Measurements from ENCODE around the gene PDE4B. TPM values are rescaled to one million over a fixed set of nuclear protein-coding genes. Genes with fewer than 3 reads are reported as not detected.

PDE4B gene
- total and polyA plus RNA-seq, 2 of the 13 experiments (the other 11 are each of a cell fraction or from before 2014, with no cell fraction given) = not detected

DNA sequence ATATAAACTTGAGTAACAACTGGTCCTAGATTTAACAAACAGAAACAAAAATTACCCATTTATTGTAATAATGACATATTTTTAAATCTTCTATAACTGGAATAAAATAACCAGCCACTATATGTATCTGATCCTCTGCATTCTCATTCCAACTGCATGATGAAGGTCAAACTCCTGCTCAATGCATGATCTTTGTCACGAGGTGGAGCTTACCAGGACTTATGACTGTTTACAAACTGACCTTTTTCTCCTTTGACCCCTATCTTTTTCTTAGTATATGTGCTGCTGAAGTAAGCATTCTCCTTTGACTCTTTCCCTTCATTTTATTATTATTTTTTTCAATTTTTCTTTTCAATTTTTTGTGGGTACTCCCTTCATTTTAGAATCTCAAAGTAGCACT, 252.2 kb downstream of the PDE4B start:
- no peak overlapping the region for H2AFZ ChIP-seq (ENCODE audit: low read length)
- no peaks in the 10 kb centered on the region for H4K20me1 ChIP-seq (ENCODE audit: insufficient read depth, low read length)
- DNase-seq (ENCODE audit: low spot score) (no peak), FAIRE-seq (no peak), ATAC-seq (no peak)
- CTCF ChIA-PET (ENCODE audit: low intra/inter-chr PET ratio, low total read pairs) = no interaction called here
- BruUV-seq (replicated peaks) = no TSS peak
- in situ Hi-C loops (cut with HindIII; ENCODE audit: extremely low pct_ligation_motif_present, low pct_unique_long_range_greater_than_20kb) (no loop called here), intact Hi-C loops (cut with micrococcal nuclease; ENCODE audit: unreplicated experiment) (no loop called here)
- H3K4me1 ChIP-seq (ENCODE audit: insufficient read depth, low read length) = no peaks in the 10 kb centered on the region
- TF ChIP-seq ZNF431 (CRISPR knock-in tag; IDR thresholded peaks at IDR 0.05; ENCODE audit: borderline replicate concordance, low read depth) (no peak), ZNF383 (CRISPR knock-in tag; IDR thresholded peaks at IDR 0.05; ENCODE audit: borderline replicate concordance) (no peak), CENPX (CRISPR knock-in tag; IDR thresholded peaks at IDR 0.05) (no peak), MTF1 (CRISPR knock-in tag; IDR thresholded peaks at IDR 0.05) (no peak), SNAPC2 (CRISPR knock-in tag; IDR thresholded peaks at IDR 0.05) (no peak), POLR2A (IDR thresholded peaks at IDR 0.05; ENCODE audit: insufficient read depth in 1 of 2, low read depth in 2 of 2, low read length in 2 of 2) (no peak), MAZ (IDR thresholded peaks at IDR 0.05; ENCODE audit: borderline replicate concordance, low read depth, low read length) (no peak), MAZ (CRISPR knock-in tag; IDR thresholded peaks at IDR 0.05; ENCODE audit: low read depth) (no peak), ZNF792 (CRISPR knock-in tag; IDR thresholded peaks at IDR 0.05) (no peak), RFXAP (CRISPR knock-in tag; IDR thresholded peaks at IDR 0.05; ENCODE audit: borderline replicate concordance) (no peak), SYNCRIP (IDR thresholded peaks at IDR 0.05; ENCODE audit: insufficient read depth, low read depth, low read length) (no peak), ZNF737 (CRISPR knock-in tag; IDR thresholded peaks at IDR 0.05; ENCODE audit: borderline replicate concordance) (no peak), ZNF451 (CRISPR knock-in tag; IDR thresholded peaks at IDR 0.05) (no peak), ZNF674 (CRISPR knock-in tag; IDR thresholded peaks at IDR 0.05; ENCODE audit: low read depth) (no peak)
- TF ChIP-seq, protein P1, sequence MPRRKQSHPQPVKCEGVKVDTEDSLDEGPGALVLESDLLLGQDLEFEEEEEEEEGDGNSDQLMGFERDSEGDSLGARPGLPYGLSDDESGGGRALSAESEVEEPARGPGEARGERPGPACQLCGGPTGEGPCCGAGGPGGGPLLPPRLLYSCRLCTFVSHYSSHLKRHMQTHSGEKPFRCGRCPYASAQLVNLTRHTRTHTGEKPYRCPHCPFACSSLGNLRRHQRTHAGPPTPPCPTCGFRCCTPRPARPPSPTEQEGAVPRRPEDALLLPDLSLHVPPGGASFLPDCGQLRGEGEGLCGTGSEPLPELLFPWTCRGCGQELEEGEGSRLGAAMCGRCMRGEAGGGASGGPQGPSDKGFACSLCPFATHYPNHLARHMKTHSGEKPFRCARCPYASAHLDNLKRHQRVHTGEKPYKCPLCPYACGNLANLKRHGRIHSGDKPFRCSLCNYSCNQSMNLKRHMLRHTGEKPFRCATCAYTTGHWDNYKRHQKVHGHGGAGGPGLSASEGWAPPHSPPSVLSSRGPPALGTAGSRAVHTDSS (CRISPR knock-in tag; conservative IDR thresholded peaks at IDR 0.05) = no peak
- TF ChIP-seq, protein P2, sequence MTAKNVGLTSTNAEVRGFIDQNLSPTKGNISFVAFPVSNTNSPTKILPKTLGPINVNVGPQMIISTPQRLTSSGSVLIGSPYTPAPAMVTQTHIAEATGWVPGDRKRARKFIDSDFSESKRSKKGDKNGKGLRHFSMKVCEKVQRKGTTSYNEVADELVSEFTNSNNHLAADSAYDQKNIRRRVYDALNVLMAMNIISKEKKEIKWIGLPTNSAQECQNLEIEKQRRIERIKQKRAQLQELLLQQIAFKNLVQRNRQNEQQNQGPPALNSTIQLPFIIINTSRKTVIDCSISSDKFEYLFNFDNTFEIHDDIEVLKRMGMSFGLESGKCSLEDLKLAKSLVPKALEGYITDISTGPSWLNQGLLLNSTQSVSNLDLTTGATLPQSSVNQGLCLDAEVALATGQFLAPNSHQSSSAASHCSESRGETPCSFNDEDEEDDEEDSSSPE (CRISPR knock-in tag; IDR thresholded peaks at IDR 0.05) = no peak
- no peaks in the 10 kb centered on the region for H3K27me3 ChIP-seq (ENCODE audit: control insufficient read depth in 1 of 2, insufficient read depth in 2 of 2, low read length in 2 of 2)
- H3K27ac ChIP-seq (ENCODE audit: extremely low read length, insufficient read depth, low read length) = no peak overlapping the region
- H3K4me3 ChIP-seq (replicated peaks in 1 of 3; ENCODE audit: insufficient read depth in 1 of 3, low read depth in 2 of 3, low read length in 3 of 3) = no peak overlapping the region
- POLR2A ChIA-PET = no interaction called here
- no peak overlapping the region for H3K4me2 ChIP-seq (ENCODE audit: low read depth, low read length)
- no peaks in the 10 kb centered on the region for H3K9me3 ChIP-seq (ENCODE audit: low read length)
- no peaks in the 10 kb centered on the region for H3K36me3 ChIP-seq (replicated peaks in 1 of 2; ENCODE audit: control insufficient read depth in 1 of 2, insufficient read depth in 2 of 2, low read length in 2 of 2)
- no peaks in the 10 kb centered on the region for H3K79me2 ChIP-seq (ENCODE audit: insufficient read depth, low read length)
- H3K9ac ChIP-seq (ENCODE audit: insufficient read depth, low read depth, low read length) = no peak overlapping the region
- 0% methylated on average over 1 of the region's 1 CpG for WGBS (ENCODE audit: low lambda C conversion rate)

Measured in HepG2 (cell line).